ENCODE results near the gene PAX1. TPM values are rescaled to one million over a fixed set of nuclear protein-coding genes. Genes with fewer than 3 reads are reported as not detected.
A peak's percentile ranks its signal among the peaks of the same experiment; 100 is the strongest.

Gene PAX1
- total and polyA plus RNA-seq, 2 of the 8 experiments (the other 6 are each of a cell fraction or from before 2014, with no cell fraction given), result not detected

- TF ChIP-seq CHD7 (IDR thresholded peaks at IDR 0.05; ENCODE audit: insufficient replicate concordance, low read length) (peak; percentile 30), ATF2 (IDR thresholded peaks at IDR 0.05; ENCODE audit: low read length) (no peak), CEBPB (IDR thresholded peaks at IDR 0.05; ENCODE audit: low read depth, low read length) (peak; percentile 40; the same call in 1 of the 2 replicates), TAF1 (IDR thresholded peaks at IDR 0.05; ENCODE audit: low read depth, low read length) (no peak), CREB1 (IDR thresholded peaks at IDR 0.05) (no peak), PHF8 (conservative IDR thresholded peaks at IDR 0.05; ENCODE audit: low read depth, low read length) (no peak), SUZ12 (IDR thresholded peaks at IDR 0.05; ENCODE audit: low read length) (peak; percentile 68), EGR1 (IDR thresholded peaks at IDR 0.05; ENCODE audit: borderline replicate concordance, low read depth, low read length) (peak; percentile 53; the same call in 1 of the 2 replicates)
Measured at GRCh38 chr20:21701171-21701876, 4.1 kb upstream of the PAX1 start (continued).
